ENCODE data around the gene BNC2.

DNA sequence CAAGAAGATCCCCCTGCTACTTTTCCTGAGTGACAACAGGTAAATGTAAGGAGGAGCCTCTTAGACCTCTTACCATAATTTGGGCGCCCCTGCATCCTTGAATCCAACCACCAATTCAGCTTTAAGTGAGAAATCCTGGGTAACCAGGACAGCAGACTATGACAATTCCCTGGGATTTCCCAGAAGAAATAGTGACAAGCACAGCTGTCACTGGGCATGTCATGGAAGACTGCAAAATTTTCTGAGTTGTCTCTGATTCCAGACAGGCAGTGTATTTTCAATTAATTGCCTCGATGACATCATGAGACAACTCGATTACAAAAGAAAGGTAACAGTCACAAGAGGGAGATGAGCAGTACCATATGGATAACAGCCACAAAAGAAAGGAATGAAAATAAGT, 256.9 kb downstream of the BNC2 start:
- TF ChIP-seq POLR2A (IDR thresholded peaks at IDR 0.05) (no peak), CTCF (IDR thresholded peaks at IDR 0.05) (no peak)
